GM20431 (cell line): Measurements from ENCODE around the gene ADAMTS2.

Experiments used
- in situ Hi-C: fragments of 300-500 bp; cut with MseI, MboI; formaldehyde crosslinking; loops from one replicate; pipeline ENCODE4 v1.15.0; 2020; ENCODE audit warnings: low sequenced_read_pairs; ENCODE audit not compliant: unreplicated experiment

Gene ADAMTS2

DNA sequence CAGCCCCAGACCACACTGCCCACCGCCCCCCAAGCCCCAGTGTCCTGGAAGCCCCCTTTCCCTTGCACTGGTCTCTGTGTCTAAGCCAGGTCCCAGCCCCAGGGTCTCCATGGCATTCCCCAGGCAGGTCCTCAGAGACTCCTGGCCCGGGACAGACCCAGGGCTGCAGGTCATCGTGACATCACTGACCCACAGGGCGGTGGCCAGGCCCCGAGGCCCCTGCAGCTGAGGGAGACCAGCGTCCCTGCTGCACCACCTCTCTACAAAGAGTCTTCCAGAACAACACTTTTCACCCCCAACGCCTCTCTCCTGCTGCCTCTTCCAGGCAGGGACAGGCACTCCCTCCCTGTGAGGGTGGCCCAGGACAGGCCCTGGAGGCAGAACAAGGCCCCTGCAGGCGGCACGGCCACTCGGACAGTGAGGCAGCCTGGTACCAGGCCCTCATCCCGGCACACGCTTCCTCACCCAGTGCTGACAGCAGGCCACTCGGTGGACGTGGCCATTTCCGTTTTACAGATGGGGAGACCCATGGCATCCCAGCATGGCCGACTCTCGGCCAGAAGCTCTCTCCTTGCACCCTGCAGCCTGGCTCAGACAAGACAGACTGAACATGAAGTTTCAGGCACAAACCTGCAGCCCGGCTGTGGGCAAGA is 136.4 kb downstream of the ADAMTS2 start:
- in situ Hi-C loops: no loop called here

DNA sequence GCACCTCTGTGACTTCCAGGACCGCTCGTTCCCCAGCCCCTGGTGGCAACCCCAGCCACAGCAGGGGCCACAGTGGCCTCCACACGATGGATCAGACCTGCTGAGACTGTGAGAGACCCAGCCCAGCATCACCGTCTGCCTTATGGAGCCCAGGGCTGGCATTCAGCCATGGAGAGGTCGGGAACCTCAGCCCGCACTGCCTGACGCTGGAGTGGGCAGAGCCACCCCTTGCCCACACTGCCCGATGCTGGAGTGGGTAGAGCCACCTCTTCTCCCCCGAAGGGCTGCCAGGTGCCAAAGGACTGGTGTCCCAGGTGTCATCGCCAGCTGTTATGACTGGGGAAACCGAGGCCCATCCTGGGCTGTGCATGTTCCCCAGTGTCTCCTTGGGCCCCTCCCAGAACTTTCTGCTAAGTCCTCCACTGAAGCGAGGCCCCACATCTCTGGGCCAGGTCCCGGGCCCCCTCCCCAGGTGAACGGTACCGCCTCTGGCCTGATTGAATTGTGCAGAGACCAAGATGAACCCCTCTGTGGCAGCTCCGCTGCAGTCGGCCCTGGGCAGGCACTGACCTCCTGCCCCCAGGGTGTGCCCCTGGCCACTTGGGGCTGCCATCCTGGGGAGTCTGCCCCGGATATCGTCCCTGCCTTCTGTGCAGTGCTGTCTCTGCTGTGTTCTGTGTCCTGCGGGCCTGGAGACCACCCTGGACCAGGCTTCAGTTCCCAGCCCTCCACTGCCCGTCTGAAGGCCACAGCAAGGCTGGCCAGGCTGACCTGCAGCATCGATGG is 137.1 kb downstream of the ADAMTS2 start:
- in situ Hi-C loops: no loop called here

GRCh38 chr5:179207470-179207869 is 137.8 kb downstream of the ADAMTS2 start:
- in situ Hi-C loops: no loop called here

DNA sequence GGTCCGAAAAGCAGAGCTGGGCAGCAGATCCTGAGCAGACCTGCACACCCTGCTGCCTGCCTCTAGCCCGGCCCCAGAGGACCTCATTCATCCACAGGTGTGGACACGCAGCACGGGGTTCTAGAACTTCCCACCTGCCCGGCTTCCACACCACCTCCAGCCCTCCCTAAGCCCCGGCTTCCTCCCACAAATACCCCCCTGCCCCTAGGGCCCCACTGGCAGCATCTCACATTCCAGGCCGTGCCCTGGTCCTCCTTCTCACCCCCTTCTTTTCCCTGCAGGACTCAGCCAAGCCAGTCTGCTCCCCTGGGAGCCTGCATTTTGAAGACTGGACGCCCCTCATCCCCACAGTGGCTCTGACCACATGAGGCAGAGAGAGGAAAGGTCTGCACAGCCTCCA is 138.9 kb downstream of the ADAMTS2 start:
- in situ Hi-C loops: no loop called here

- in situ Hi-C loops: no loop called here
These were observed 140.0 kb downstream of the ADAMTS2 start for GRCh38 chr5:179205277-179205676.

DNA sequence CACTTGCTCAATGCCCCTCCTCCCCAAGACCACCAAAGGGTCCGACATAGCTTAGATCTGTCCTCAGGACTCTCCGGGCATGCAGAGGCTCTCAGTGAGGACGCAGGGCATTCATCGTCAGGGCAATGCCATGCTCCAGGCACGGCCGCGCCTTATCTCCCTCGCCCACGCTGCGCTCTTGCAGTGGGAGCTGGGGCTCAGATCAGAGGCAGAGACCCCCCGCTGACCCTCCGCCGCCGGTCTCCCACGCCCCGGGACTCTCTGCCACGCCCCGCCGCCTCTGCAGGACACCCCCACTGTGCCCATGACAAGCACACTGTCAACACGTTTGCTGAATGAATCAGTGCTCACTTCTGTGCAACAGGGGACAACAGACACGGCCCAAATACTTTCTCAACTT is 140.7 kb downstream of the ADAMTS2 start:
- in situ Hi-C loops: no loop called here

GRCh38 chr5:179203248-179203647 is 142.0 kb downstream of the ADAMTS2 start:
- in situ Hi-C loops: no loop called here

DNA sequence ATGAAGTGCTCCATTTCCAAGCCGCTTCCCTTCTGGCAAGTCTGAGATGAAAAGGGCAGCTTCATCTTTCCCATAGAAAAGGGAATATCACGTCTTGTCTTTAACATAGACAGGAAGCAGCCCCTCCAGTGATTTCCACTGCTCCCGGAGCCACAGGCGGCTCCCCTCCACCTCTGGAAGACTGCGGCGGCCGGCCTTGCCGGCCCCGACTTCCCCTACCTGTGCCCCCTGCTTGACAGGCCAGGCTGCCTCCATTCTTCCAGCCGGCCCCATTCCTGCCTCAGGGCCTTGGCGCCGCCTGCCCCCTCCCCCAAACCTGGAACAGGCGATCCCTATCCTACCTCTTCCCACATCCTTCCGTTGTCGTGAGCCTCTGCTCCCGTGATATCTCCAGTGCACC is 143.3 kb downstream of the ADAMTS2 start:
- in situ Hi-C loops: no loop called here

DNA sequence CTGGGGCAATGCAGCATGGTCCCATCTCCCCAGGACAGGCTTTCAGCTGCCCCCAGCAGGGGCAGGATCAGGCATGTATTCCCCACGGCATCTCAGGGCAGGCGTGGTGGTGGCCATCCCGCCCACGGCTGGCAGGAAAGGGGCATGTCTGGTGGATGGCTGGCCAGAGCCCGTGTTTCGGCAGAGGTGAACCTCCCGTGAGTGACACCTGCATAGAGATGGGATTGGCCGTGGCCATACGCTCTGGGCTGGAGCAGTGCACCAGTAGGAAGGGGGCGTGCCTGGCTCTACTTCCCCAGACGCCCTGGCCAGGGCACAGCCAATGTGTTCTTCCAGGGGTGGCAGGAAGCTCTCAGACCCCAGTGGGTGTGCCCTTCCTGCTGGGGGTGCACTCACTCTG is 146.0 kb downstream of the ADAMTS2 start:
- in situ Hi-C loops: no loop called here

- in situ Hi-C loops: no loop called here
These were observed 146.4 kb downstream of the ADAMTS2 start for GRCh38 chr5:179198825-179199224.

- in situ Hi-C loops: no loop called here
These were observed 148.7 kb downstream of the ADAMTS2 start for GRCh38 chr5:179196405-179197079.

DNA sequence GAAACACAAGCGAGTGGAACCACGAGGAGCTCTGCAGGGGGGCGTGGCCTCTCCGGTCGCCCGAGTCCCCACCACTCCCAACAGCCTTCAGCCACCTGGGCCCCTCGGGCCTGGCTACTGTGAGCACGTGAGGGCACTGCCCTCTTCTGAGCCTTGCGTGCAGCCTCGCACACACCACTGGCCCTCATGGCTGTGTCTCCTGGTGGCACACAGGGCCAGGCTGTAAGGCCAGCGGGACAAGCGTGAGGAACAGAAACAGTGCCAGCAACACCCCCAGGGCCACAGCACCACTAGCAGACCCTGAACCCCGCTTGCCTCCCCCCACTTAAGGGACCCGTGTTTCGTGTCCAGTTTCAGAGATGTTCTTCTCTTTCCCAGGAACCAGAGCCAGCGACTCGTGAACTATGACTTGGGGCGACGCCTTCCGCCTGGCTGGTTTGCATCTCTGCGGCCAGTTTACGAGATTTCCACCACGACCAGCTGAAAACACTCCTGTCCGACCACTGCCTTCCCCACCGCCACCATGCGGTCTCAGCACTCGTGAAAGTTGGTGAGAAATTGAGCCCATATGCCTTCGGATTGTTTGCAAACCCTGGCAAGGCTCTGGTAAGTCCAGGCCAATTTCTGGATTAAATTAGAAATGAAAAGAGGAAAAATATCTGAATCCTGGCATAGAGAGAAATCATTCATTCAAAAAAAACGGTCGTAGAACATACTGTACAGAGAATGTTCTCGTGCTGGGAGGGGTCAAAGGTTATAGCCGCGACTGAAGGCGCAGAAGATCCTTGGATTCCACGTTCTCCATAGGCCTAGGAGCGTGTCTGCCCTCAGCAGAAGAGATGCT is 149.5 kb downstream of the ADAMTS2 start:
- in situ Hi-C loops: no loop called here

DNA sequence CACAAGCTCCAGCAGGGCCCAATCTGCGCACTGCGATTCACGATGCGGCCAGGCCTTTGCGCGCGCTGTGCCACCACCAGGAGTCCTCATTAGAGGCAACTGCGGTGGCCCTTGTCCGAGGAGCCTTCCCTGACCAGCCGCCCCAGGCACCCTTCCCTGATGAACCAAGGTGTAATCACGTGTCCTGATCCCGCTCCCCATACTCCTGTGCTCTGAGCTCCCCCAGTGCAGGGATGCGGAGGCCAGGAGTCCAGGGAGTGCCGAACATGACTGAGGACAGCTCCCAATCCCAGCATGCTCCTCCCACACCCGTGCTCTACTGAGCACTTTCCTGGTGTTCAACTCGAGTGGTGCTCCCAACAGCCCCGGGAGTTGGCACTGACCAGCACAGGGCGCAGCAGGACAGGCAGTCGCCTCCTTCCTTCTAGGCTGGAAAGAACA is 150.3 kb downstream of the ADAMTS2 start:
- in situ Hi-C loops: no loop called here

DNA sequence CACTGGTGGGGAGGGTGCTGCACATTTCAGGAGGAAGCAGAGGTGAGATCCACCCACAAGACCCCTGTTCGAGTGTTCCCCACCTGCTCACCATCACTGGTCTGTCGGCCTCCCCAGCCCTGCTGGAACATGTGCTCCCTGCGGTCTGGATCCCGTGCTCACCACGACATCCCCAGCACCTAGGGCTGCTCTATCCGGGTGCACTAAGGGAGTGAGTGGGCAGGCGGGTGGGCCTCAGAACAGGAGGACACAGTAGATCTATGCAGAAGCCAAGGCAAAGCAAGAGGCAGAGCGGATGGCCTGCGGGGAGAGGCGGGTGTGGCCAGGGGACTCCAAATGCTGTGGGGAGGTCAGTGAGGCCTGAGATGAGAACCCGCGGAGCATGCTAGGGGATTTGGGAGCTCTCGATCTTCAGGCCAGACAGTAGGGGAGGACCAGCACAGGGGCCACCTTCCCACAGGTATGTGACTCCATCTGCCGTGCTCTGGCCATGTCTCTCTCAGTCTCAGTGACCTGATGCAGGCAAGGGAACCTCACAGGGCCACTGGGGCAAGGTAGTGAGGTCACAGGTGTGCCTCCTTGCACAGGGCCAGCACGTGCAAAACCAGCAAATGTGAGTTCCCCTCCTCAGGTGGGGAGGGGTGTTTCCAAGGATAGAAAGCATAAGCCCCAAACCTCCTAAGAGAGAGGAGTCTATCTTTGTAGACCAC is 150.9 kb downstream of the ADAMTS2 start:
- in situ Hi-C loops: no loop called here

DNA sequence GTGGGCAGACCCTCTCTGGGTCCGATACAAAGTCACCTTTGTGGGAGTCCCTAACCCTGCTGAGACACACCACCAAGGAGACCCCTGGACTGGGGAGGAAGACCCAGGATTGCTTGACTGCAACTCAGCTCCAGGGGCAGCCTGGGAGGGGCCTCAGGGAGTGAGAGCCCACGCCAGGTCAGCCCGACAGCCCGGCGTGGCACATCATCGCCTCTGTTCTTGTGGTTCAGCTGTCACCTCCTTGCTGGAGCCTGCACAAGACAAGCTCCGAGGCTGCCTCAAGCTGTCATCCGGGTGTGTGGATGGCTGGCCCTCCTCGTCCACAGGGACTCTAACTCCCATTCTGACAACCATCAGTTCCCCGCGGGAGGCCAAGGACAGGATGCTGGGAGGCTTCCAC is 151.5 kb downstream of the ADAMTS2 start:
- in situ Hi-C loops: no loop called here

DNA sequence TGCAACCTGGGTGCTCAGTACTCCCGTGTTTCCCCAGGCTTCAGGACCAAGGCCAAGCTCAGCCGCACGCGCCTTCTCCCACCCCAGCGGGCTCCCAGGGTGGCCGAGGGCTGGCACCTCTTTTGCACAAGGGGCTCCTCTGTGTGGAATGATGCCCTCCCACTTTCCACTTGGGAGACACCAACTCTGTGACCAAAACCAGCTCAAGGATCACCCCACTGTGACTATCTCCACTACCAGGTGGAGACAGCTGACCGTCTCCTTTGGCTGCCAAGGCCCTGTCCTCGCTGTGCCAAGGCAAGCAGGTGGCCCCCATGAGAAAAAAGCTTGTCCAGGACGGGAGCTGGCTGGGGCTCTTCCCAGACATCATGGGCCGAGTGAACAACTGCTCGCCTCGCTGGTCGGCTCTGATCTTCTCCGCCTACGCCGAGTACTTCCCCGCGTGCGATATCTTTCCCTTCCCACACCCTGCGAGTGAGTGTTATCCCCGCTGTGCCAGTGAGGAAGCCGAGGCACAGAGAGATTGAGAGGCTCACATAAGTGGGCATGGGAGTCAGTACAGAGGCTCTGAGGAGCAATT is 152.3 kb downstream of the ADAMTS2 start:
- in situ Hi-C loops: no loop called here

DNA sequence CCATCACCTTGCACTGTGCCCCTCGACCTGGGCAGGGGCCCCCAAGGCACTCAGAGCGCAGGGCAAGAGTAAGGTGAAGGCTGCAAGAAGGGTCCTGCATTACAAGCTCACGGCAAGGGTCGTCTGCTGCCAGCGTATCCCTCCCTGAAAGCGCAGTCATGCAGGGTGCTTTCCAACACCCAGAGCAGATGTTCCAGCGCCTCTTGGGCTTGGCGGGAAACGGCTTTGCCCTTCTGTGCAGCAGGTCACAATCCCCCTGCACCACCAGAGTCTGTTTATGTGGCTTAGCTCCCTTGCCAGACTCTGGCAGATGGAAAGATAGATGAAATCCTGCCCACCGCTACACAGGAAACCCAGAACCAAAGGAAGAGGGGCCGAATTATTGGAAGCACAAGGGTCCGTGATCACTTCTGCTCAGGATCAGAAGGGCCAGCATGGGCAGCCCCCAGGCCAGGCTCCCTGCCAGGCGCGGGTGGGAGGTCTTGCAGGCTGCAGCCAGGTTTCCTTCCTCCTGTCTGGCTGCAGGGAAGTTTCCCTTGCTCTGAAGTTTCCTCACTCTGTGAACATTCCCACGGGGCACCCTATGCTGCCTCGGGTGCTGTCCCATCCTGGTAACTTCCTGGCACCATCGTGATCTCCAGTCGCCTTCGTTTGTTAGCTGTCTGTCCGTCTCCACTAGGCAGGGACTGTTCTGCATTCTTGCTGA is 152.9 kb downstream of the ADAMTS2 start:
- in situ Hi-C loops: no loop called here

DNA sequence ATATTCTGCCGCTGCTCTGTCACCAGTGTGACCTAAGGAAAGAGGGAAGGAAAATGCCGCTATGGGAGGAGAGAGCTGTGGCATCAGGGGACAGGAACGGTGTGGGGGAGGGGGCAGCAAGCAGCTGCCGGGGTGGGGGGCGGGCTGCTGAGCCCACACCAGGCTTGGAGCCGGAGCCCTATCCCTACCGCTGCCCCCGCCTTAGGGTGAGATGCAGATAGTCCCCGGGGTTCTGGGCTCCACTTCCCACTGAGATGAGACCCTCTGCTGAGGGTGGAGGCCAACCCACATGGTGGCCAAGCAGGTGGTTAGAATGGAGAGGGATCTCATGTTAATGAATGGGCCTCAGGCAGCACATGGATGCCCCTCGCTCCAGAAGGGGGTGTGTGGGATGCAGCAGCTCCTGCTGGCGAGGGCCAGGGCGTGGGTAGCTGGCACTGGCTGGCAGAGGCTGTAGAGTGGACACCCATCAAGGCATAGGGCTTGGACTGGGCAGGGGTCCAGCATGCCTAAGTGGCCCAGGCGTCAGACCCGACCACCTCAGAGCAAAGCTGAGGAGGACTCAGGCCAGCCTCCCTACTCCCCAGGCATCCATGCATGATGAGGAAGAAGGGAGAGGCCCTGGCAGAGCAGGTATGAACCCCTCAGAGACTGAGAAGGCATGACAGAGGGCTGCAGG is 153.6 kb downstream of the ADAMTS2 start:
- in situ Hi-C loops: no loop called here
